ENCODE measurements around the gene AGAP1. TPM values are rescaled to one million over a fixed set of nuclear protein-coding genes. Genes with fewer than 3 reads are reported as not detected.
A peak's percentile ranks its signal among the peaks of the same experiment; 100 is the strongest.
"Not testable (repeated sequence)": the region's sequence is repeated elsewhere in the genome, so short reads cannot be mapped to it uniquely, and the experiment has no call there.

Gene AGAP1
- polyA plus RNA-seq, 12 donors, result 22.7 to 33.9 (median 26.5) TPM; not detected in 1

DNA sequence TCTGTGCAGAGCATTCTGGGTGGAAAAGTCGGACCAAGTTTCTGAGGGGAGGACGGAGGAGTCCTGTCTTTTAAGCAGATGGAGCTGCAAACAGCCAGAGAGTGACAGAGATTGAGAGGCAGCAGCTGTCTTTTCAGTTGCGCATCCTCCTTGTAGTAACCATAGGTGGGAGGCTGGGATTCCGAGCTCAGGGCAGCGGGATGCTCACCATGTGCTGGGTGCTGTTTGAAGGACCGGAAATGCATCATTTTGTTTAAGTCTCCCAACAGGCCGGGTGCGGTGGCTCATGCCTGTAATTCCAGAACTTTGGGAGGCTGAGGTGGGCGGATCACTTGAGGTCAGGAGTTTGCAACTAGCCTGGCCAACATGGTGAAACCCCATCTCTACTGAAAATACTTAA, 93.4 kb downstream of the AGAP1 start:
- DNase-seq, result no peak

DNA sequence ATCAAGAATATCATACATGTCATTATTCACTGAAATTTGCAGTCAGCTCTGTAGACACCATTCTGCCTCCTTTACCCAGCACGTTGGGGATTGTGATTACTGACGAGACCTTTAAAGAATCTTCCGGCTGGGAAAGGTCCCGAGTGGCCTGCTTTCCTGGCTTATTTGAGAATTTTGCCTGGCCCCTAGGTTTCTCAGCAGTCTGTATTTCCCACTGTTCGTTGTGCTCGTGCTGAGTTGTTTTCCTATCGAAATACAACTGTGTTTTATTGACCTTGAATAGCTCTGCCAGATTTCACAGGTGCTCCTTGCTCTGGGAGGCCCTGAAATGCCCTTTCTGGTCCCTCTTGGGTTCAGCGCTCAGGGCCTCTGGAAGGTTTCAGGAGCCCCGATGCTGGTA, 94.9 kb downstream of the AGAP1 start:
- DNase-seq, result no peak

- DNase-seq, result no peak
These were observed 97.4 kb downstream of the AGAP1 start for GRCh38 chr2:235591231-235591730.

- no peak for DNase-seq
These were observed 98.1 kb downstream of the AGAP1 start for GRCh38 chr2:235591921-235592320.

- DNase-seq, result no peak
These were observed 98.6 kb downstream of the AGAP1 start for GRCh38 chr2:235592430-235592829.

DNA sequence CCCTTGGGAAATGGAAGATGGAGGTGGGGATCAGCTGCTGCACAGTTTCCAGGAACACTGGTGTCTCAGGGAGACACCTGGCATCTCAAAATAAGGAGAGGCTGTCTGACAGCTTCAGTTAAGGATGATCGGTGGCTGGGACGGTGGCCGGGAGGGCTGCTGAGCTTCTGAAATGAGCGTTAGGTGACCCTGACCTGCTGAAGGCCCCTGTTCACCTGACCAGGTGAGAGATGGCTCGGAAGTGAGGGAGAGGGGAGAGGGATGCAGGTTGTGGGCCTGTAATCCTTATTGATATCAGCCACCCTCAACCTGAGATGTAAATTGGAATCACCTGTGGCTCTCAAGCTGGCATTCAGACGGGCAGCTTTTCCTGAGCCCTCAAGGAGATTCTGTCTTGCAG, 99.0 kb downstream of the AGAP1 start:
- DNase-seq, result no peak

- DNase-seq, result peak; percentile 72
These were observed 100.2 kb downstream of the AGAP1 start for GRCh38 chr2:235594041-235594440.

DNA sequence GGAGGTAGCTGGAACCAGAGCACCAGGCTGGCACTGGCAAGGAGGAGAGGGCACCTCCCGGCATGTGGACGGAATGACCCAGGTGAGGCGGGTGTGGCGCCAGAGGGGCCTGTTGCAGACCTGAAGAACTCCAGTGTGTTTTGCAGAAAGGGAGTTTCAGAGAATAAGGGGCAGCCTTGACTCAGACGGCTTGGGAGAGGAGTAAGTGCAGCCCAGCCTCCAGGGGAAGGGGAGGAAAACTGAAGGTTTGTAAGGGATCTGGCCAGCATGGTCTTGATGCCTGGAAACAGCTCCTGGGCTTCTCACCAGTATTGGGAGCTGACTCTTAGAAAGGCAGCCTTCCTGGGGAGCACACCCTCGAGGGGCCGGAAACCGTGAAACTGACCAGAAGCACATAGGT, 101.1 kb downstream of the AGAP1 start:
- DNase-seq, result no peak

GRCh38 chr2:235595422-235596010, 101.7 kb downstream of the AGAP1 start:
- peak; percentile 89 for DNase-seq

- DNase-seq, result no peak
These were observed 102.4 kb downstream of the AGAP1 start for GRCh38 chr2:235596272-235596671.

GRCh38 chr2:235597081-235597615, 103.3 kb downstream of the AGAP1 start:
- DNase-seq, result no peak

- DNase-seq, result no peak
These were observed 104.2 kb downstream of the AGAP1 start for GRCh38 chr2:235598026-235598425.

DNA sequence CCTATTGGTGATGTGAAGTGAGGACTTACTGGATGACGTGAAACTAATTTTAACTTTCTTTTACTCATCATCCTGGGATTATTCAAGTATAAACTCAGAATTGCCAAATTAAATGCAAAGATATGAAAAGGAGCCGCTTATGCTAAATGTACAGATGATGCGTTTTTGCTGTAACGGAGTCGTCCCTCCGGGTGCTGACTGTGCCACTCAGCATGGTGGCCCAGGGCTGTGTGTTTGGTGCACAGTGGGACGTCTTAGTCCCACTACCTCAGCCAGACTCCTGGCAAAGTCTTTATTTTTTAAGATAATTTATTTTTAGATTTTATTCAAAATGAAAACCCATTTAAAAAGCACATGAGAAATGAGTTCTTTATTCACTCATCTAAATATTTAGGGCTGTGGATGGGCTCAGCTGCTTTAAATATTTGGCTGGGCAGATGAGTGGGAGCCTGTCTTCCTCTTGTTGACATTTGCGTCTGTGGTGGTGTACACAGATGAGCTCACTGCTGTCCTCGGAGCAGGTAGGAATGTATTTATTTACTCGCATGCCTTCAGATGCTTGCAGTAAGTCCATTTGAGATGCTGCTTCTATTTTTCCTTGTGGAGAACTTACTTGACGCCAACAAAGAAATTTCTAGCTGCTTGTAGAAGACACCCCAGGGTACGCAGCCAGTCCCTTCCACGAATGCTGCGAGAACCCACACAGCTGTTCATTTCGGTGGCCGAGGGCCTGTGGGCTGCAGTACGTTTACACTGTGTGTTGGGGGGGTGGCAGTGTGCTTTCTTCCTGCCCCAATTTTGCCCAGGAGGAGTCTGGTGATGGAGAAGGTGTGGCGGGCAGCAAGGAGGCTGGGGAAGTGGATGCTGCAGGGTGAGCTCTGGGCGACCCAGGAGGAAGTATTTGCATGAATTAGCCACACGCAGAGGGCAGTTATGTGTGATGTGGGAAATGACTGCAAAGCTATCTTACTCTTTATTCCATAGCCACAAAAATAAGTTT, 105.0 kb downstream of the AGAP1 start:
- DNase-seq, result no peak

DNA sequence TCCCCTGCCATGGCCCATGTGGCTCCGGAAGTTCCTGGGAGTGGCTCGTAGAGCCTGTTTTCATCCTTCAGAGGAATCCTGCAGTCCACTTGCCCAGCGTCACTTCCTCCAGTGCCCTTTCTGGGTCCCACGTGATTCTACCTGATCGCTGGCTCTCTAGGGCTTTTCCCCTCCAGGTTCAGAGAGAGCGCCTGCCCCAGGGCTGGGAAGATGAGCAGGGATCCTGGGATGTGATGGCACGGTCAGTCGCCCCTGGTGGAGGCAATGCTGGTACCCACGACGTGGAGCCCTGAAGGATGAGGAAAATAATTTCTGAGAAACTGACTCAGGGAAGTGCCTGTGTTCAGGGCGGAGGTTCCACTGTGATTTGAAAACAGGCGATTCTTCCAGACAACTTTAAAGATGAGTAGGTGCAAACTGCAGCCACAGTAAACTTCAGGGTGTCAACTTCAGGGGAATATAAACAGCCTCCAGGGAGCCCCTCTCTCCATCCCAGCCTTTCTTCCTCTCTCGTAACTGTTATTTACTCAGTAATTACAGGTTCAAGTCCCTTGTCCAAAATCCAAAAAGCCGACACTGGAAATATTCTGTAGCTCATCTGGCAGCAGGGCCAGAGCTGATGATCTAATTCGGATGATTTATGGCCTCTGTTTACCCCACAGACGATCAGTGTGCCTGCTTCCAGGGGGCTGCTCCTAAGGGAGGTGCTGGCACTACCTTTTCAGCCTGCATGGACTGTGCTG, 105.9 kb downstream of the AGAP1 start:
- DNase-seq, result no peak

- no peak for DNase-seq
These were observed 106.6 kb downstream of the AGAP1 start for GRCh38 chr2:235600406-235600805.

DNA sequence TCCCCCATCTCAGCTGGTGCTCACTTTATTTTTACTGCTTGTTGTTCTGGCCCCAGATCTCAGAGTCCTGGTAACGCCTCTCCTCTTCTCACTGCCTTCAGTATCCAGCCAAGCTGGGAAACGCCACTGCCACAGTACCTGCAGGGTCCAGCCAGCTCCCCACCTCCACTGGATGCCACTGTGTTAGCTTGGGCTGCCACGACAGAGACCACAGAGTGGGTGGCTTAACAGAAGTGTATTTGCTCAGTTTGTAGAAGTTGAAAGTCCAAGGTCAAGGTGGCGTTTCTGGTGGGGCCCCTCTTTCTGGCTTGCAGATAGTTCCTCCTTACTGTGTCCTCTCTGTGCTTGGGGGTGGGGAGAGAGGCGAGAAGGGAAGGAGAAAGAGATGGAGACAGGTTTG, 107.1 kb downstream of the AGAP1 start:
- no peak for DNase-seq

DNA sequence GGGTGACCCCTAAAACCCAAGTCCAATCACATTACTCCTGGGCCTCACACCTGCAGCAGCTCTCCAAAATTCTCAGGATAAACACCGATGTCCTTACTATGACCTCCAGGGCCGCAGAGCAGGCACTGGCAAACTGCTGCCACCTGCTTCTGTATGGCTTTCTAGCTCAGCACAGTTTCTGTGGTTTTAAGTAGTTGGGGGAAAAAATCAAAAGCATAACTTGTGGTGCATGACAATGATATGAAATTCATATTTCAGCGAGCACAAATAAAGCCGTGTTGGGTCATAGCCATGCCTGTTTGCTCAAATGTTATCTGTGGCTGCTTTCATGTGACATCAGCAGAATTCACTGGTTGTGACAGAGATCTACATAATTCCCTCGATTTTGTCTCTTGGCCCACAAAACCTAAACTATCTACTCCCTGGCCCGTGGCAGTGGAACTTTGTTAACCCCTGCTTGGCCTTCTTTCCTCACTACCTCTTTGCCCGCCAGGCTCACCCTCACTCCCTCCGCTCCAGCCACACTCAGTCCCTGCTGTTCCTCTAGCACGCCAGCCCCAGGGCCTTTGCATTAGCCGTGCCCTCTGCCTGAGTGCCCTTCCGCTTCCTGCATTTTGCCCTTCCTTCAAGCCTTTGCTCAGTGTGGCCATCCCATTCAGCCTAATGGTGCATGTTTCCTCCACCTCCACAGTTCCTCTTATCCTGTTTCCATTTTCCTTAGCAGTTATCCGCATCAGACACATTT, 108.3 kb downstream of the AGAP1 start:
- no peak for DNase-seq

DNA sequence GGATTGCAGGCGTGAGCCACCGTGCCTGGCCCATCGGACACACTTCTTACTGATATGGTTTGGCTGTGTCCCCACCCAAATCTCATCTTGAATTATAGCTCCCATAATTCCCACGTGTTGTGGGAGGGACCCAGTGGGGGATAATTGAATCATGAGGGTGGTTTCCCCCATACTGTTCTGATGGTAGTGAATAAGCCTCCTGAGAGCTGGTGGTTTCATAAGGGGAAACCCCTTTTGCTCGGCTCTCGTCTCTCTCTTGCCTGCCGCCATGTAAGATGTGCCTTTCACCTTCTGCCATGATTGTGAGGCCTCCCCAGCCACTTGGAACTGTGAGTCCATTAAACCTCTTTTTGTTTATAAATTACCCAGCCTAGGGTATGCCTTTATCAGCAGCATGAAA, 109.1 kb downstream of the AGAP1 start:
- DNase-seq, result not testable (repeated sequence)

- no peak for DNase-seq
These were observed 109.8 kb downstream of the AGAP1 start for GRCh38 chr2:235603659-235604058.

DNA sequence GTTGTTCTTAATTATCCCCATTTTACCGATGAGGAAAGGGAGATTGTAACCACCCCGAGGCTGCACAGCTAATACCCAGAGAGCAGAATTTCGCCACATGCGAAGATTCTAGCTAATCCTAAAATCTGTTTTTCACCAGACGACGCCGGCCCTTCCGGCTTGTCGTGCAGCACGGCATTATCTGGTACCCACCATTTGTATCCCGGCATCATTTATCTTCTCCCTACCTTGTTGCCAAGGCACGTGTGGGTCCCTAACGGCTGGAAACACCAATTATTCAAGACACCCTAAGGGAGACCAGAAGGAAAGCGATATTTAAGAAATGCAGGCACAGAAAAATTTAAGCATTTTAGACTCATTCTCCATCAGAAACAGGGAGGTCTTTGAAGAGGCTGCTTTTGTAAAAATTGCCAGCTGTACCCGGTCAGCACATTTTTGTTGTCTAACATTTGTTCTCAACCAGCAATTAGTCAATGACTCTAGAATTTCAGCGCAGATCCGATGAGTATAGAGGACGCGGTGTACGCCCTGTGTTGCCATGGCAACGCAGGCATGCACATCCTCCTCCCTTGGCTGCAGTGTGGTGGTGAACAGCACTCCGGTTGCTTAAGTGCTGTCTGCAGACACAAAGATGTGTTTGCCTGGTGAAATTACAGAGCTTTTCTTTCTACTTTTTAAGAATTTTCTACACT, 111.6 kb downstream of the AGAP1 start:
- DNase-seq, result peak; percentile 92
